HFFc6 (cell line): ENCODE data around the gene TBC1D14. TPM values are rescaled to one million over a fixed set of nuclear protein-coding genes. Genes with fewer than 3 reads are reported as not detected.

ENCODE experiments used
- DNase-seq: peaks from one replicate; pipeline ENCODE4 v3.0.0-alpha.2; 2018
- H3K27ac Mint-ChIP-seq: 2 replicates; pipeline ENCODE4 v1.8.0; 2020; ENCODE audit warnings: mild to moderate bottlenecking, mixed read lengths
- H3K27me3 Mint-ChIP-seq: 2 replicates; pipeline ENCODE4 v1.8.0; 2021; ENCODE audit warnings: mild to moderate bottlenecking, moderate library complexity, mixed read lengths; ENCODE audit not compliant: insufficient read depth
- H3K36me3 Mint-ChIP-seq: 2 replicates; pipeline ENCODE4 v1.8.0; 2021; ENCODE audit warnings: low read depth, mixed read lengths
- H3K4me1 Mint-ChIP-seq: 2 replicates; pipeline ENCODE4 v1.8.0; 2020; ENCODE audit warnings: low read depth, mixed read lengths
- H3K4me3 Mint-ChIP-seq: 2 replicates; pipeline ENCODE4 v1.8.0; 2020; ENCODE audit warnings: mild to moderate bottlenecking, moderate library complexity, mixed read lengths
- H3K9me3 Mint-ChIP-seq: 2 replicates; pipeline ENCODE4 v1.8.0; 2020; ENCODE audit warnings: mild to moderate bottlenecking, mixed read lengths
- CTCF ChIP-seq: fragments of 200-600 bp; sonication (generic); IDR thresholded peaks from 2 replicates; pipeline ENCODE4 v1.5.0; 2021; ENCODE audit warnings: antibody characterized with exemption, mild to moderate bottlenecking
- total RNA-seq, 6 experiments: library from RNA; stranded (reverse); fragmentation: NEBNext Ultra II Directional; extraction: Animal tissue kit (Norgen Biotek cat#: 25700); gene quantifications; 2 replicates in 1 of 6; 3 replicates in 5 of 6; pipeline ENCODE4 v1.2.3, GENCODE V29; 2021

The TBC1D14 gene
- total RNA-seq, 6 experiments from 2014 or later: 23.3 to 32.5 (median 27.9) TPM

GRCh38 chr4:6886886-6887285 is 22.7 kb upstream of the TBC1D14 start:
- Mint-ChIP-seq H3K36me3 (peaks cover 14% of the 10 kb centered on the region), H3K27ac (peak overlapping the region; percentile 97), H3K4me1 (peaks cover 22% of the 10 kb centered on the region), H3K4me3 (no peak overlapping the region), H3K27me3 (peaks cover 2% of the 10 kb centered on the region), H3K9me3 (peaks cover 7% of the 10 kb centered on the region; the same call in 1 of the 2 replicates)
- no peak for TF ChIP-seq CTCF
- DNase-seq: no peak

GRCh38 chr4:6887591-6888371 is 21.8 kb upstream of the TBC1D14 start:
- no peak for TF ChIP-seq CTCF
- no peak for DNase-seq
- H3K4me3 Mint-ChIP-seq: no peak overlapping the region

GRCh38 chr4:6888506-6889071 is 21.0 kb upstream of the TBC1D14 start:
- Mint-ChIP-seq H3K27ac (no peak overlapping the region), H3K9me3 (peaks cover 7% of the 10 kb centered on the region; the same call in 1 of the 2 replicates), H3K36me3 (peaks cover 6% of the 10 kb centered on the region; the same call in 1 of the 2 replicates), H3K27me3 (peaks cover 3% of the 10 kb centered on the region), H3K4me1 (peaks cover 38% of the 10 kb centered on the region), H3K4me3 (no peak overlapping the region)
- no peak for TF ChIP-seq CTCF
- DNase-seq: no peak

More at GRCh38 chr4:6887591-6888371, 21.8 kb upstream of the TBC1D14 start:
- Mint-ChIP-seq H3K4me1 (peaks cover 31% of the 10 kb centered on the region), H3K27me3 (peaks cover 3% of the 10 kb centered on the region), H3K36me3 (peaks cover 8% of the 10 kb centered on the region), H3K27ac (no peak overlapping the region), H3K9me3 (peaks cover 7% of the 10 kb centered on the region; the same call in 1 of the 2 replicates)

- Mint-ChIP-seq H3K4me3 (no peak overlapping the region), H3K36me3 (peaks cover 6% of the 10 kb centered on the region; the same call in 1 of the 2 replicates), H3K27me3 (peaks cover 3% of the 10 kb centered on the region), H3K9me3 (peaks cover 7% of the 10 kb centered on the region; the same call in 1 of the 2 replicates), H3K27ac (no peak overlapping the region), H3K4me1 (peaks cover 43% of the 10 kb centered on the region)
- DNase-seq: no peak
- no peak for TF ChIP-seq CTCF
Measured at GRCh38 chr4:6889101-6889735, 20.4 kb upstream of the TBC1D14 start.

GRCh38 chr4:6889736-6890324 is 19.8 kb upstream of the TBC1D14 start:
- Mint-ChIP-seq H3K4me1 (peaks cover 39% of the 10 kb centered on the region), H3K27me3 (peaks cover 3% of the 10 kb centered on the region), H3K9me3 (peaks cover 7% of the 10 kb centered on the region; the same call in 1 of the 2 replicates), H3K4me3 (no peak overlapping the region), H3K27ac (no peak overlapping the region), H3K36me3 (peaks cover 6% of the 10 kb centered on the region; the same call in 1 of the 2 replicates)
- no peak for DNase-seq
- TF ChIP-seq CTCF: no peak
